K562 (cell line): ENCODE data around the gene EMC1. TPM values are rescaled to one million over a fixed set of nuclear protein-coding genes. Genes with fewer than 3 reads are reported as not detected.

ENCODE experiments used
- ATAC-seq: fragments of 200-7000 bp; cut with Tn5 transposase; 3 replicates; pipeline ENCODE4 v1.9.1; 2020; ENCODE audit warnings: moderate library complexity
- BruUV-seq: library from RNA; stranded (reverse); fragments of 400-500 nt; replicated peaks from 2 replicates; lab custom pipeline; 2021; lab: Mats Ljungman, UMichigan
- CTCF ChIA-PET: fragments of 300-600 bp; formaldehyde crosslinking; extraction: SDS; loops from one replicate; lab custom pipeline; 2021; ENCODE audit warnings: low intra/inter-chr PET ratio; lab: Yijun Ruan, JAX
- POLR2A ChIA-PET: fragments of 300-600, 350-650 bp; sonication (Branson Sonifier 250); formaldehyde crosslinking; extraction: SDS; loops from one replicate; lab custom pipeline; 2021; ENCODE audit warnings: antibody characterized with exemption, inconsistent platforms; lab: Yijun Ruan, JAX
- DNase-seq, 4 experiments: peaks; one replicate each; pipeline versions ENCODE4 v3.0.0 to v3.0.0-alpha.2; 2011 to 2018; ENCODE audit warnings: low spot score in 3 of 4, mixed read lengths in 3 of 4; ENCODE audit errors: extremely low read depth in 1 of 4
- FAIRE-seq: peaks from 2 replicates; lab custom pipeline; 2011; peaks lifted over from hg19 to GRCh38; lab: Jason Lieb, UNC
- H2AFZ ChIP-seq: 2 replicates; pipeline ENCODE4 v1.6.0; 2011; ENCODE audit warnings: low read depth, low read length, control low read depth, inconsistent platforms
- H3K27ac ChIP-seq: fragments of 200-600 bp; 3 replicates; pipeline ENCODE4 v1.8.0; 2011; ENCODE audit warnings: low read depth, mild to moderate bottlenecking, control low read depth, inconsistent platforms, low read length, moderate library complexity, mixed read lengths; ENCODE audit errors: extremely low read depth
- H3K27me3 ChIP-seq, 2 experiments: fragments of 300-600 bp in 1 of 2; 2 replicates in 1 of 2; 3 replicates in 1 of 2; pipeline versions ENCODE4 v1.6.0 to v1.8.0; 2011; ENCODE audit warnings: inconsistent platforms in 2 of 2, low read length in 2 of 2, mild to moderate bottlenecking in 1 of 2, mixed read lengths in 1 of 2, moderate library complexity in 1 of 2; ENCODE audit not compliant: control insufficient read depth in 2 of 2, insufficient read depth in 2 of 2
- H3K36me3 ChIP-seq: fragments of 300-600 bp; 3 replicates; pipeline ENCODE4 v1.8.0; 2011; ENCODE audit warnings: mild to moderate bottlenecking, low read length, inconsistent platforms; ENCODE audit not compliant: control insufficient read depth, insufficient read depth
- H3K4me1 ChIP-seq, 2 experiments: fragments of 200-600 bp in 1 of 2; replicated peaks in 1 of 2; 2 replicates in 1 of 2; 3 replicates in 1 of 2; pipeline versions ENCODE4 v1.5.1 to v1.8.0; 2011; ENCODE audit warnings: inconsistent platforms in 2 of 2, low read length in 2 of 2, mild to moderate bottlenecking in 1 of 2, mixed read lengths in 1 of 2, moderate library complexity in 1 of 2; ENCODE audit not compliant: control insufficient read depth in 2 of 2, insufficient read depth in 2 of 2
- H3K4me2 ChIP-seq: 2 replicates; pipeline ENCODE4 v1.6.1; 2011; ENCODE audit warnings: low read length, control low read depth, inconsistent platforms, mixed read lengths; ENCODE audit not compliant: insufficient read depth
- H3K4me3 ChIP-seq: fragments of 200-600 bp; sonication (generic), shearing (Covaris generic); 2 replicates; pipeline ENCODE4 v1.5.1; 2016; ENCODE audit warnings: control low read depth, inconsistent platforms
- H3K79me2 ChIP-seq: fragments of 200-600 bp; 3 replicates; pipeline ENCODE4 v1.8.0; 2011; ENCODE audit warnings: low read length, inconsistent platforms; ENCODE audit not compliant: control insufficient read depth, insufficient read depth
- H3K9ac ChIP-seq, 2 experiments: 2 replicates each; pipeline versions ENCODE4 v1.6.0 to v1.6.1; 2011; ENCODE audit warnings: low read depth in 2 of 2, low read length in 2 of 2, control low read depth in 1 of 2, inconsistent platforms in 1 of 2, mild to moderate bottlenecking in 1 of 2, mixed read lengths in 1 of 2; ENCODE audit not compliant: insufficient read depth in 1 of 2
- H3K9me1 ChIP-seq: one replicate; pipeline ENCODE4 v1.6.0; 2011; ENCODE audit warnings: inconsistent platforms, mild to moderate bottlenecking, low read length, moderate library complexity; ENCODE audit not compliant: control insufficient read depth, insufficient read depth
- H3K9me3 ChIP-seq: replicated peaks from 2 replicates; pipeline ENCODE4 v1.5.1; 2011; ENCODE audit warnings: low read depth, low read length, inconsistent platforms; ENCODE audit not compliant: control insufficient read depth, insufficient read depth
- H4K20me1 ChIP-seq: replicated peaks from 2 replicates; pipeline ENCODE4 v1.6.1; 2011; ENCODE audit warnings: low read length, inconsistent platforms, mixed read lengths; ENCODE audit not compliant: control insufficient read depth, insufficient read depth
- BCOR ChIP-seq: fragments of 450-650 bp; IDR thresholded peaks from 2 replicates; pipeline ENCODE4 v1.6.1; 2016
- FOSL1 ChIP-seq: fragments of 200-800 bp; sonication (Bioruptor generic); conservative IDR thresholded peaks from 2 replicates; pipeline ENCODE4 v1.6.1; 2016; ENCODE audit warnings: missing genetic modification characterization, missing compliant biosample characterization
- KLF16 ChIP-seq: IDR thresholded peaks from 2 replicates; pipeline ENCODE4 v1.6.1; 2016; ENCODE audit warnings: antibody characterized with exemption
- PHB2 ChIP-seq: fragments of 450-650 bp; IDR thresholded peaks from 2 replicates; pipeline ENCODE4 v1.6.1; 2017; ENCODE audit warnings: low read depth
- RBM17 ChIP-seq: fragments of 200-400 bp; formaldehyde crosslinking; IDR thresholded peaks from 2 replicates; pipeline ENCODE4 v1.6.1; 2017; ENCODE audit warnings: low read depth, mild to moderate bottlenecking, low read length, borderline replicate concordance
- SIX5 ChIP-seq, 2 experiments: IDR thresholded peaks; 2 replicates each; pipeline ENCODE4 v1.6.1; 2011; ENCODE audit warnings: low read length in 2 of 2, borderline replicate concordance in 1 of 2, low read depth in 1 of 2, mild to moderate bottlenecking in 1 of 2, moderate library complexity in 1 of 2; ENCODE audit not compliant: insufficient read depth in 1 of 2
- STAT5A ChIP-seq: IDR thresholded peaks from 2 replicates; pipeline ENCODE4 v1.6.1; 2012; ENCODE audit warnings: low read length, inconsistent platforms, borderline replicate concordance
- TRIM24 ChIP-seq, 2 experiments: fragments of 450-650 bp; IDR thresholded peaks; 2 replicates each; pipeline ENCODE4 v1.6.1; 2016
- U2AF2 ChIP-seq: fragments of 200-400 bp; formaldehyde crosslinking; optimal IDR thresholded peaks from 2 replicates; pipeline ENCODE3; 2017; ENCODE audit warnings: low read depth, mild to moderate bottlenecking, low read length
- ZBED1 ChIP-seq: IDR thresholded peaks from 2 replicates; pipeline ENCODE4 v1.6.1; 2014
- ZBTB7A ChIP-seq: IDR thresholded peaks from 2 replicates; pipeline ENCODE4 v1.6.1; 2011; ENCODE audit warnings: low read depth, mild to moderate bottlenecking, low read length, moderate library complexity, borderline replicate concordance; ENCODE audit not compliant: control insufficient read depth
- ZNF24 ChIP-seq: fragments of 450-650 bp; IDR thresholded peaks from 2 replicates; pipeline ENCODE4 v1.6.1; 2016
- WGBS: fragments of 100-300 bp; shearing (Covaris generic); methylation state at CpG from one replicate; pipeline ENCODE4 v1.1.6; 2016; ENCODE audit warnings: low coverage, mixed read lengths; ENCODE audit not compliant: insufficient coverage; ENCODE audit errors: missing lambda C conversion rate; 5-methylcytosine and 5-hydroxymethylcytosine counted together
- in situ Hi-C: fragments of 300-500 bp; cut with MboI; formaldehyde crosslinking; loops from 4 replicates; pipeline ENCODE4 v1.15.0; 2018; ENCODE audit warnings: inconsistent platforms, mixed read lengths
- intact Hi-C: fragments of 100-400 bp; cut with micrococcal nuclease; formaldehyde crosslinking; loops from 2 replicates; pipeline ENCODE4 v1.14.2; 2022
- polyA plus RNA-seq, 8 experiments: library from polyadenylated mRNA; depleted of rRNA in 4 of 8; stranded (reverse) in 5 of 8; unstranded in 3 of 8; fragments of >200 nt; fragmentation: Nextera tagmentation in 2 of 8; fragmentation: Illumina TruSeq in 1 of 8; extraction: Ambion mirVana in 2 of 8; extraction: Trizol in 1 of 8; gene quantifications; 2 replicates each; pipeline versions ENCODE4 v1.2.1 to v1.2.3, GENCODE V29; 2011 to 2014; ENCODE audit warnings: inconsistent platforms in 1 of 8, missing spikeins in 1 of 8
- total RNA-seq, 7 experiments: library from RNA; depleted of rRNA in 6 of 7; stranded (reverse); fragments of >200 nt in 6 of 7; fragmentation: Illumina TruSeq in 2 of 7; extraction: Trizol in 2 of 7; gene quantifications; 2 replicates each; pipeline versions ENCODE4 v1.2.1 to v1.2.3, GENCODE V29; 2011 to 2021; ENCODE audit warnings: low replicate concordance in 1 of 7
- TF ChIP-seq, protein P1 (sequence below): sonication (generic); formaldehyde crosslinking; IDR thresholded peaks from 2 replicates; pipeline ENCODE4 v1.4.0; 2020; ENCODE audit warnings: mild to moderate bottlenecking, missing genetic modification reagents
- TF ChIP-seq, protein P2 (sequence below): IDR thresholded peaks from 3 replicates; pipeline ENCODE4 v1.6.1; 2011; ENCODE audit warnings: borderline replicate concordance, mild to moderate bottlenecking; ENCODE audit not compliant: insufficient read length, insufficient read depth
- TF ChIP-seq, protein P3 (sequence below), 2 experiments: fragments of 450-650 bp in 1 of 2; sonication (generic) in 1 of 2; formaldehyde crosslinking in 1 of 2; IDR thresholded peaks in 1 of 2; conservative IDR thresholded peaks in 1 of 2; 2 replicates each; pipeline versions ENCODE4 v1.6.1 to v1.8.1; 2016 to 2023; ENCODE audit warnings: mild to moderate bottlenecking in 2 of 2, moderate library complexity in 2 of 2, inconsistent platforms in 1 of 2, missing genetic modification reagents in 1 of 2
- TF ChIP-seq, protein P4 (sequence below): fragments of 200-800 bp; sonication (Bioruptor generic); IDR thresholded peaks from 2 replicates; pipeline ENCODE4 v1.6.1; 2017; ENCODE audit warnings: missing genetic modification characterization, missing compliant biosample characterization

EMC1 gene
- total and polyA plus RNA-seq, 9 of the 15 experiments (the other 6 are each of a cell fraction or from before 2014, with no cell fraction given), result 17.8 to 88.2 (median 37.4) TPM

DNA sequence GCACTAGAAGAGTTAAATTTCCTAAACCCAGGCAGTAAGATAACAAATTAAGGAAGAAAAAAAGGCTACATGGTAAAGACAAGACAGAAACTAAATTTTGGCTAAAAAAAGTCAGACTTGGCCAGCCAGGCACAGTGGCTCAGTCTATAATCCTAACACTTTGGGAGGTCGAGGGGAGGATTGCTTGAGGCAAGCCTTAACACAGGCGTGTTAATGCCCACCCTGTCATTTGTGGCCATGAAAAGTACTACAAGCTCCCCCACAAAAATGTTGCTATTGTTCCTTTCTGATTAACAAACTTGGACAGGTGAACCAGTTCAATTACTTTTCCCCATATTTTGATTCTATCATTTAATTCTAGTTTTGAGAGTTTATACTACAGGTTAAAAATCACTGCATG, 73.5 kb downstream of the EMC1 start (continued):
- TF ChIP-seq STAT5A, result no peak
- no peak for TF ChIP-seq BCOR
- no peak for TF ChIP-seq ZBTB7A
- TF ChIP-seq ZNF24, result no peak
- TF ChIP-seq TRIM24 (IDR thresholded peaks at IDR 0.05), result no peak
- TF ChIP-seq U2AF2, result no peak
- no peak for TF ChIP-seq RBM17
- no peak for TF ChIP-seq PHB2

DNA sequence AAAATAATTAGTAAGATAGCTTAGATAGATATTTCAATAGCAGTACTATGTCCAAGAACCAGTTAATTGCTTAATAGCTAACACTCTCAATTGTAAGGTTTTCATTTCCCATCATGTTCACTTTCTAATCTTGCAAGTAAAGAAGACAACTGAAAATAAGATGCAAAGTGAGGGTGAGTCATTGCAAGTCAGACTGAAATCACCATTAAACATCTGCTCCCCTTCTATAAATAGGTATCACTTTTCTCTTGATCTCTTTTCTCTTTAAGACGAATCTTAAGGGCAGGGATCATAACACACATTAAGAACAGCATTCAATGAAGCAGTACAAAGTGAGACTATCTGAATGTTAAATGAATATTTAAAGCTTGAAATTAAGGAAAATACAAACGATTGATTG, 81.7 kb downstream of the EMC1 start:
- Histone ChIP-seq H3K4me1 (peaks cover 0 to 5% of the 10 kb centered on the region in 2 experiments; a peak in 2 of 5 replicates), H4K20me1 (no peaks in the 10 kb centered on the region), H2AFZ (no peak overlapping the region), H3K27me3 (no peaks in the 10 kb centered on the region), H3K4me3 (no peak overlapping the region), H3K4me2 (no peak overlapping the region), H3K27ac (peak overlapping the region; percentile 57), H3K36me3 (peaks cover 97% of the 10 kb centered on the region), H3K9me1 (no peaks in the 10 kb centered on the region), H3K9ac (no peak overlapping the region), H3K9me3 (no peaks in the 10 kb centered on the region), H3K79me2 (no peaks in the 10 kb centered on the region)
- intact Hi-C loops, result no loop called here
- ChIA-PET CTCF (no interaction called here), POLR2A (interaction anchor here (1.1 to 2.5 kb wide), 3 partner anchors 10 to 36 kb away, joined by 3 to 17 read pairs (median 3); no protein-coding TSS in a partner anchor)
- peak in 2 of 4 experiments; percentile 44 for DNase-seq
- ATAC-seq, result peak; percentile 17; the same call in 1 of the 3 replicates
- FAIRE-seq, result no peak
- in situ Hi-C loops, result loop anchor here (10.0 kb wide), 1 partner anchor 485 kb away; no protein-coding TSS in a partner anchor
- 27% methylated on average over 2 of the region's 2 CpGs for WGBS
- BruUV-seq, result no TSS peak
- TF ChIP-seq, protein P1, sequence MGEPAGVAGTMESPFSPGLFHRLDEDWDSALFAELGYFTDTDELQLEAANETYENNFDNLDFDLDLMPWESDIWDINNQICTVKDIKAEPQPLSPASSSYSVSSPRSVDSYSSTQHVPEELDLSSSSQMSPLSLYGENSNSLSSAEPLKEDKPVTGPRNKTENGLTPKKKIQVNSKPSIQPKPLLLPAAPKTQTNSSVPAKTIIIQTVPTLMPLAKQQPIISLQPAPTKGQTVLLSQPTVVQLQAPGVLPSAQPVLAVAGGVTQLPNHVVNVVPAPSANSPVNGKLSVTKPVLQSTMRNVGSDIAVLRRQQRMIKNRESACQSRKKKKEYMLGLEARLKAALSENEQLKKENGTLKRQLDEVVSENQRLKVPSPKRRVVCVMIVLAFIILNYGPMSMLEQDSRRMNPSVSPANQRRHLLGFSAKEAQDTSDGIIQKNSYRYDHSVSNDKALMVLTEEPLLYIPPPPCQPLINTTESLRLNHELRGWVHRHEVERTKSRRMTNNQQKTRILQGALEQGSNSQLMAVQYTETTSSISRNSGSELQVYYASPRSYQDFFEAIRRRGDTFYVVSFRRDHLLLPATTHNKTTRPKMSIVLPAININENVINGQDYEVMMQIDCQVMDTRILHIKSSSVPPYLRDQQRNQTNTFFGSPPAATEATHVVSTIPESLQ (CRISPR knock-in tag), result no peak
- TF ChIP-seq KLF16, result no peak
- no peak for TF ChIP-seq ZBED1
- TF ChIP-seq, protein P2, sequence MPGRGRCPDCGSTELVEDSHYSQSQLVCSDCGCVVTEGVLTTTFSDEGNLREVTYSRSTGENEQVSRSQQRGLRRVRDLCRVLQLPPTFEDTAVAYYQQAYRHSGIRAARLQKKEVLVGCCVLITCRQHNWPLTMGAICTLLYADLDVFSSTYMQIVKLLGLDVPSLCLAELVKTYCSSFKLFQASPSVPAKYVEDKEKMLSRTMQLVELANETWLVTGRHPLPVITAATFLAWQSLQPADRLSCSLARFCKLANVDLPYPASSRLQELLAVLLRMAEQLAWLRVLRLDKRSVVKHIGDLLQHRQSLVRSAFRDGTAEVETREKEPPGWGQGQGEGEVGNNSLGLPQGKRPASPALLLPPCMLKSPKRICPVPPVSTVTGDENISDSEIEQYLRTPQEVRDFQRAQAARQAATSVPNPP, result no peak
- TF ChIP-seq SIX5 (IDR thresholded peaks at IDR 0.05; ENCODE audit: borderline replicate concordance in 1 of 2, insufficient read depth in 1 of 2, low read depth in 1 of 2, low read length in 2 of 2), result no peak
- TF ChIP-seq, protein P3, sequence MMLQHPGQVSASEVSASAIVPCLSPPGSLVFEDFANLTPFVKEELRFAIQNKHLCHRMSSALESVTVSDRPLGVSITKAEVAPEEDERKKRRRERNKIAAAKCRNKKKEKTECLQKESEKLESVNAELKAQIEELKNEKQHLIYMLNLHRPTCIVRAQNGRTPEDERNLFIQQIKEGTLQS (IDR thresholded peaks at IDR 0.05), result peak; percentile 83
- TF ChIP-seq, protein P3 (CRISPR knock-in tag; conservative IDR thresholded peaks at IDR 0.05), result no peak
- TF ChIP-seq, protein P4, sequence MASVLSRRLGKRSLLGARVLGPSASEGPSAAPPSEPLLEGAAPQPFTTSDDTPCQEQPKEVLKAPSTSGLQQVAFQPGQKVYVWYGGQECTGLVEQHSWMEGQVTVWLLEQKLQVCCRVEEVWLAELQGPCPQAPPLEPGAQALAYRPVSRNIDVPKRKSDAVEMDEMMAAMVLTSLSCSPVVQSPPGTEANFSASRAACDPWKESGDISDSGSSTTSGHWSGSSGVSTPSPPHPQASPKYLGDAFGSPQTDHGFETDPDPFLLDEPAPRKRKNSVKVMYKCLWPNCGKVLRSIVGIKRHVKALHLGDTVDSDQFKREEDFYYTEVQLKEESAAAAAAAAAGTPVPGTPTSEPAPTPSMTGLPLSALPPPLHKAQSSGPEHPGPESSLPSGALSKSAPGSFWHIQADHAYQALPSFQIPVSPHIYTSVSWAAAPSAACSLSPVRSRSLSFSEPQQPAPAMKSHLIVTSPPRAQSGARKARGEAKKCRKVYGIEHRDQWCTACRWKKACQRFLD (CRISPR knock-in tag), result no peak
- TF ChIP-seq FOSL1 (tag), result peak; percentile 91
